ENCODE measurements around the gene SPACA9. TPM values are rescaled to one million over a fixed set of nuclear protein-coding genes. Genes with fewer than 3 reads are reported as not detected.

The SPACA9 gene
- total RNA-seq, 1 experiment from 2014 or later, result 19.2 TPM

- no TSS peak for BruUV-seq (replicated peaks)
- Histone ChIP-seq H3K79me2 (ENCODE audit: low read depth) (no peaks in the 10 kb centered on the region), H3K27ac (peak within 1 kb of the TSS; percentile 45), H3K4me2 (peak within 1 kb of the TSS; percentile 91), H4K20me1 (ENCODE audit: insufficient read depth) (no peaks in the 10 kb centered on the region), H2AFZ (peak within 1 kb of the TSS; percentile 100), H3K9me2 (ENCODE audit: insufficient read depth) (no peaks in the 10 kb centered on the region), H3K4me3 (peak within 1 kb of the TSS; percentile 97), H3K4me1 (replicated peaks; ENCODE audit: insufficient read depth) (0 out of 2 replicates have a peak, but pooled peaks cover 4% of the 10 kb centered on the region), H3K9me3 (ENCODE audit: insufficient read depth, low read depth) (no peaks in the 10 kb centered on the region), H3K36me3 (ENCODE audit: low read depth) (no peaks in the 10 kb centered on the region), H3K27me3 (ENCODE audit: insufficient read depth, low read depth) (no peaks in the 10 kb centered on the region), H3F3A (ENCODE audit: insufficient read depth, low read depth) (peaks cover 22% of the 10 kb centered on the region)
- intact Hi-C loops (cut with micrococcal nuclease; ENCODE audit: unreplicated experiment), result no loop called here
- DNase-seq, result peak; percentile 45 to 76
- CTCF ChIA-PET, result interaction anchor here (0.7 kb wide), 1 partner anchor 24 kb away, joined by 3 read pairs; no protein-coding TSS in a partner anchor
- TF ChIP-seq CTCF (conservative IDR thresholded peaks at IDR 0.05) (no peak), EZH2 (IDR thresholded peaks at IDR 0.05; ENCODE audit: low read depth) (no peak)
- POLR2A ChIA-PET (ENCODE audit: unreplicated experiment), result no interaction called here
Measured at GRCh38 chr9:132877824-132878694, 639 bp upstream of the SPACA9 start, which contains the start of gene AK8. AK8 (minus strand) TSS chr9:132878284; CDS start chr9:132878255, 29 bp downstream.

DNA sequence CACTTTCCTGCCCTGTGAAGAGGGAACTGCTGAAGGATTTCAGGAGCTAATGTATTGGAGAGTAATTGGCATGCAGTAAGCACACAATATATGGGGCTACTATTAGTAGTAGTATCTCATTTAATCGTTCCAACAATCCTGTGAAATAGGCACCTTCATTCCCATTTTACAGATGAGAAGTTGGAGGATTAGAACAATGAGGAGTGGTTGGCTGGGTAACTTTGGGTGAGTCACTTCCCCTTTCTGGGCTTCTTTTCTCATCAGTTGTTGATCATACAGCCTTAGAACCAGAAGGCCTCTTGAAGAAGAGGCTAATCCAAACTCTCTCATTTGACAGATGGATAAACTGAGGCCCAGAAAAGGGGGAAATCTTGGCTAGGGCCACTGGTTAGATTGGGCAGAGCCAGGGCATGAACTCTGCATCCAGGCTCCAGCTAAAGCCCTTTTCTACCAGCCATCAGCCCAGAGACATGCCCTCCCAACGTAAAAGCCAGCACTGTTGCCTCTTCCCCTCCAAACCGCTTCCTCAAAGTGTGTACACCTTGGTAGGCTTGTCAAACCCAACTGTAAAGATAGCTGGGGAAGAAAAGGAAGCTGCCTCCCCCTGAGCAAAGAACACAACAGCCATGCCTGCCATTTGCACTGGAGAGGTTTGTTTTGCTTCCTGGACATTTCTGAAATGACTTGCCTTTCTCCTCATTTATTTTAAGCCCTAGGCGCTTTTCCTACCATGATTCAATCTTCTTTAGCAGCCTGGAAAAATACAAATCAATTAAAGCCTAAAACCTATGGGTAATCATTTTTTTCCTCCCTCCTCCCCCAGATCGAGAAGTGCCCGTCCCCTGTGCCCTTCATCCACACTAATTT lies 992 bp downstream of the SPACA9 start:
- Histone ChIP-seq H4K20me1 (ENCODE audit: insufficient read depth) (no peaks in the 10 kb centered on the region), H3K9me3 (ENCODE audit: insufficient read depth, low read depth) (no peaks in the 10 kb centered on the region), H3F3A (ENCODE audit: insufficient read depth, low read depth) (peaks cover 22% of the 10 kb centered on the region), H3K9me2 (ENCODE audit: insufficient read depth) (no peaks in the 10 kb centered on the region), H3K4me1 (replicated peaks; ENCODE audit: insufficient read depth) (0 out of 2 replicates have a peak, but pooled peaks cover 4% of the 10 kb centered on the region), H3K4me3 (no peak overlapping the region; the same call in 1 of the 2 replicates), H2AFZ (no peak overlapping the region), H3K27me3 (ENCODE audit: insufficient read depth, low read depth) (no peaks in the 10 kb centered on the region), H3K36me3 (ENCODE audit: low read depth) (no peaks in the 10 kb centered on the region), H3K4me2 (peak overlapping the region; percentile 91; the same call in 1 of the 2 replicates), H3K27ac (no peak overlapping the region), H3K79me2 (ENCODE audit: low read depth) (no peaks in the 10 kb centered on the region)
- BruUV-seq (replicated peaks), result no TSS peak
- DNase-seq, result no peak
- POLR2A ChIA-PET (ENCODE audit: unreplicated experiment), result interaction anchor here (0.7 kb wide), 2 partner anchors 15 to 110 kb away, joined by 4 to 5 read pairs; no protein-coding TSS in a partner anchor
- CTCF ChIA-PET, result no interaction called here
- no peak for TF ChIP-seq EZH2 (IDR thresholded peaks at IDR 0.05; ENCODE audit: low read depth)
- no peak for TF ChIP-seq CTCF (conservative IDR thresholded peaks at IDR 0.05)
- intact Hi-C loops (cut with micrococcal nuclease; ENCODE audit: unreplicated experiment), result no loop called here

GRCh38 chr9:132880324-132880661 lies 1.6 kb downstream of the SPACA9 start:
- Histone ChIP-seq H3K79me2 (ENCODE audit: low read depth) (no peaks in the 10 kb centered on the region), H3K4me3 (no peak overlapping the region), H3K36me3 (ENCODE audit: low read depth) (no peaks in the 10 kb centered on the region), H3K4me2 (no peak overlapping the region), H2AFZ (no peak overlapping the region), H3K27me3 (ENCODE audit: insufficient read depth, low read depth) (no peaks in the 10 kb centered on the region), H3K4me1 (replicated peaks; ENCODE audit: insufficient read depth) (0 out of 2 replicates have a peak, but pooled peaks cover 4% of the 10 kb centered on the region), H3F3A (ENCODE audit: insufficient read depth, low read depth) (peaks cover 22% of the 10 kb centered on the region), H3K9me3 (ENCODE audit: insufficient read depth, low read depth) (no peaks in the 10 kb centered on the region), H3K27ac (no peak overlapping the region), H3K9me2 (ENCODE audit: insufficient read depth) (no peaks in the 10 kb centered on the region), H4K20me1 (ENCODE audit: insufficient read depth) (no peaks in the 10 kb centered on the region)
- TF ChIP-seq CTCF (conservative IDR thresholded peaks at IDR 0.05) (no peak), EZH2 (IDR thresholded peaks at IDR 0.05; ENCODE audit: low read depth) (no peak)
- intact Hi-C loops (cut with micrococcal nuclease; ENCODE audit: unreplicated experiment), result no loop called here
- BruUV-seq (replicated peaks), result no TSS peak
- no peak for DNase-seq
- ChIA-PET CTCF (no interaction called here), POLR2A (ENCODE audit: unreplicated experiment) (interaction anchor here (0.7 kb wide), 2 partner anchors 14 to 111 kb away, joined by 4 to 5 read pairs; no protein-coding TSS in a partner anchor)
